DMS114 treated with DMSO at 0.1 percent for 48 hours (cell line): ENCODE results near the gene ADAMTS16.

Experiments
- DNase-seq: peaks from one replicate; lab custom pipeline; 2025; ENCODE audit not compliant: unreplicated experiment; lab: John Stamatoyannopoulos, UW

Gene ADAMTS16

DNA sequence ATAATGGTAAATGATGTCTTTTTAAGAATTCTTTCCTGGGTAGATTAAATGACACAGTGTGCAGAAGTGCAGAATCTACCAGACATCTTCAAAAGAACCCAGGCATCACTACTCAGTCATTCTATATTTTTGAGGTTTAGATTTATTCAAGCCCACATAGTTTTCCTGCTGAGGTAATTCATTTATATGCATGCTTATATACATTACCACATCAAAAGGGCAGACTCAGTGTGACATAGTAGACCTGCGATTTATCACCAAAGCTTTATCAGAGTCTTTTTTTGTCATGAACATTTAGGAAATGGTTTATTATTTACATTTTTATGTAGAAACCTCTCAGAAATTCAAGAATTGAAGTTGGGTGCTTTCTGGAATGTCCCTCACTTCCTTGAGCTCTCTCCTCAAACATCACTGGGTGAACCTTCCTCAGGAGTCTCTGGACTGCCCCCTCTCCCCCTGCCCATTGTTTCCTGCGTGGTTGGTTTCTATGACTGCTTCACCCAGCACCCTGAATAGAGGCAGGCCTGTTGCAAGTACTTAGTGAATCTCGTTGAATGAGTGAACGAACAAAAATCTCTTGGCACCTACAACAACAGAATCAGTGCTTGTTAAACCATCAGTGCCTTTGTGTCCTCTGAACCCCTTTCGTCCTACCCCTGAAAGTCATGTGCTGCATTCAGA is 42.5 kb downstream of the ADAMTS16 start:
- no peak for DNase-seq

- no peak for DNase-seq
Observed at GRCh38 chr5:5183189-5183699, 43.1 kb downstream of the ADAMTS16 start.

DNA sequence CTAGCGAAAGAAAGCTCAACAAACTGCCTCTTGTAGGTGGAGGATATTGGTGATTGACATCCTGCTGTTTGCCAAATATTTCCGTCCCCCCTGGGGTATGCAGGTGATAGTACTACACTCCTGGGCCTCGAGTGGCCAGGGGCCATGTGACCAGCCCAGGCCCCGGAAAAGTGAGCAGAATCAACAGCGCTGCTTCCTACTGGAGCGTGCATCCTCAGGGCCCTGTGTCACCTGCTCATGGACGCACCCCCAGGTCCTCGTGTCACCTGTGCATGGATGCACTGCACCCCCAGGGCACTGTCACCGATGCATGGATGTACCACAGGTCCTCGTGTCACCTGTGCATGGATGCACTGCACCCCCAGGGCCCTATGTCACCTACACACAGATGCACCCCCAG is 43.8 kb downstream of the ADAMTS16 start:
- DNase-seq: no peak

- no peak for DNase-seq
Observed at GRCh38 chr5:5188376-5189050, 48.4 kb downstream of the ADAMTS16 start.

DNA sequence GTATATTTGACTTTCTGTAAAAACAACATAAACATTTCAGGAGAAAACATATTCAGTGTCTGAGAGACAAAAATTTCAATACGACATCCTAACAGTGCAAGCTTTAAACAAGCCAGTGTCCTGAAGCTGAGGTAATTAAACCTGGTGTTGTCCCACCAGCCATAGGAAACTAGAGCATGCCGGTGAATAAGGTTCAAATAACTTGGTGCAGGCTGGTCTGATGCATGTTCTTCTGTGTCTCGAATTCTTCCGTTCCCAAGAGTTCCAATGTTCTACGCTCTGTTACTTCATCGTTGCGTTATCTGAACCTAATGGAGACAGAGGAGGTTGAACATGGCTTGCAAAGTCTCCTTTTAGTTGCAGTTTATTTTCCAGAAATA is 48.9 kb downstream of the ADAMTS16 start:
- DNase-seq: no peak

DNA sequence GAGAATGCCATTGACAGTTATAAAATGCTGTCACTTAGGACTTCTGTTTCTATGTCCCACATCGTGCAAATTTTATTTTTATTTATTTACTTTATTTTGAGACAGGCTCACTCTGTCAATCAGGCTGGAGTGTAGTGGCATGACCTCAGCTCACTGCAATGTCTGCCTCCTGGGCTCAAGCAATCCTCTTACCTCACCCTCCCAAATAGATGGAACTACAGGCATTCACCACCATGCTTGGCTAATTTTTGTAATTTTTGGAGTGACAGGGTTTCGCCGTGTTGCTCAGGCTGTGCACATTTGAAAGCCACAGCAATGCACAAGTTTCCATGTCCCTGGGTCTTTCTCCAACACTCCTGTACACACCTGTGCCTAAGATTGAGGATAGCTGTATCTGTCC is 51.8 kb downstream of the ADAMTS16 start:
- no peak for DNase-seq

DNA sequence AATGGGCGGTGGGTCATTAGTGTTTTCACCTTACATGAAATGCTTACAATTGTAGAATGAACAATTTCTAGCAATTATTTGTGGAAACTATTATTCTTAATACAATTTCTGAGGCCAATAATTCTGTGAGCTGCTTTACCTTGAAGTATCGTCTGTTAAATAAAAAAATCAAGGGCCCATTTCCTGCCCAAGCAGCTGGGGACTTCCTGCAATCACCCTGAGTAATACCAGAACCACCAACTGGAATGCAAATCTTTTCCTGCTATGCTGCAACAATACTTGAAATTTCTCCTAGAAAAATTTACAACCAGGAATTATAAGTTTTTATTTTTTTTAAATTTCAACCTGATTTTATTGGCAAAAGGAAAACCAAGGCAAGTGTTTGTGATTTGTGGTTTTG is 52.6 kb downstream of the ADAMTS16 start:
- no peak for DNase-seq

DNA sequence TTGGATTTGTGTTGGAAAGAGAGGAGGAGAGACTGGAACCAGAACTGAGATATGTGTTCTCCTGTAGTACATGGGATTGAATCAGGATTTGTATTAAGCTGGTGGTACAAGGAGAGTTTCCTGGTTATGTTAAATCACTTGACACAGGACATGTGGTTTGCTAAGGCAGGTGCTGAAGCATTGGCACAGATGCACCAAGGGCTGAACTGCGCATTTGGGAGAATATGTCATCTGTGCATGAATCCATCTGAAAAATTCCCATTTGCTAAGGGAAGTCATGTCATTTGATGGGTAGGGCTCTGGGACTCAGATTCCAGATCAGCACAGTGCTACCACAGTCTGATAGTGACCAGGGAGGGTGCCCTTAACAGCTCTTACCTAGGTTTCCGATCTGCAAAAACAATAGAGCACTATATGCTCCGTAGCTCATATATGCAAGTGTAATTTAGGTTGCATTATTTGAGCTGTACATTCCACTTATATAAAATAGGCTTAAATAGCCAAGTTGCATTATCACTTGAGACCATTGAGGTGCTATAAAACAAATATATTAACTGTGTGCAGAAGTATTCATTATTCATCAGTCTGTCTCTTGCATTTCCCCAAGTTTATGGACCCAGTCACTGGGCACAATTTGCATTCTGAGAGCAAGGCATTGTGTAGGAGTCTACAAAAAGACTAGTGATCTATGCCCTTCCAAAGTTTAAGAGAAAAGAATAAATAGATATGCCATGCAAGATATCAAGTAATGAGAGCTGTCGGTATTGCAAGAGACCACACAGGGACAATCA is 55.2 kb downstream of the ADAMTS16 start:
- no peak for DNase-seq

DNA sequence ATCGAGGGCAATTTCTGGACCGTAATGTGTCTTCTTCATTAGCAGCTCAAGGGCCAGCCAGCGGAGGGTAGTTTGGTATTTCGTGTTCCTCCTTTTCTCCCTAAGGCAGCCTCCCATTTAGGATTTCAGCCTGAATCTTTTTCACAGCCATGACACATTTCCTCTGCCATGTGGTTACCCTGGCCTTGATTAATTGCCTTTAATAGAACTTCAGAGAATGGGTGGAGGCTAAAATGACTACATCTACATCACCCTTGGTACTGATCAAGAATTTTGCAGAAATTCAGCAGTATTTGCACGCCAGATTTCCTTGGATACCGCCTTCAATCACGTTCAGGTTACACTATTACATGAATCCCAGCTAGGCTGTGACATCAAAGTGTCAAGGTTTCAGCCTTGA is 58.0 kb downstream of the ADAMTS16 start:
- DNase-seq: no peak

GRCh38 chr5:5198815-5199214 is 58.7 kb downstream of the ADAMTS16 start:
- no peak for DNase-seq

- DNase-seq: no peak
Observed at GRCh38 chr5:5199495-5199894, 59.4 kb downstream of the ADAMTS16 start.

GRCh38 chr5:5200133-5200532 is 60.0 kb downstream of the ADAMTS16 start:
- DNase-seq: no peak

DNA sequence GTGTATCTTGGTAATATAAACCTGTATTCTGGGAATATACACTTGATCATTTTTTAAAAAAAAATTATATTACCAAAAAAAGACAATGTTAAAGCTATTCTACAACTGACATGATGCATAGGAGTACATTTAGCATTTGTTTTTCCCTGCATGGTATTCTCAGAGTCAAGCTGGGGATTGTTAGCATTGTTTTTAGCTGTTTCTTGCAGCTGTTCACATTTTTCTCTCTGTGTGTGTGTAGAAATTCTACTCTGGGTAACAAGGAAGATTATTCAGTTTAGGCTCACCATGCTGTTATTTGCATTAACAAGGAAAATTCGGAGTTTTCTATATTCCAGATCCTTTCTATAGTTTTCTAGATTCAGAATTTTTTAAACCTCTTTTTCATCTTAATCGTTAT is 62.2 kb downstream of the ADAMTS16 start:
- no peak for DNase-seq

- no peak for DNase-seq
Observed at GRCh38 chr5:5203451-5203850, 63.3 kb downstream of the ADAMTS16 start.

- no peak for DNase-seq
Observed at GRCh38 chr5:5207828-5208227, 67.7 kb downstream of the ADAMTS16 start.

GRCh38 chr5:5209089-5209488 is 69.0 kb downstream of the ADAMTS16 start:
- no peak for DNase-seq

- no peak for DNase-seq
Observed at GRCh38 chr5:5209510-5210286, 69.6 kb downstream of the ADAMTS16 start.

- DNase-seq: no peak
Observed at GRCh38 chr5:5217371-5217770, 77.2 kb downstream of the ADAMTS16 start.

DNA sequence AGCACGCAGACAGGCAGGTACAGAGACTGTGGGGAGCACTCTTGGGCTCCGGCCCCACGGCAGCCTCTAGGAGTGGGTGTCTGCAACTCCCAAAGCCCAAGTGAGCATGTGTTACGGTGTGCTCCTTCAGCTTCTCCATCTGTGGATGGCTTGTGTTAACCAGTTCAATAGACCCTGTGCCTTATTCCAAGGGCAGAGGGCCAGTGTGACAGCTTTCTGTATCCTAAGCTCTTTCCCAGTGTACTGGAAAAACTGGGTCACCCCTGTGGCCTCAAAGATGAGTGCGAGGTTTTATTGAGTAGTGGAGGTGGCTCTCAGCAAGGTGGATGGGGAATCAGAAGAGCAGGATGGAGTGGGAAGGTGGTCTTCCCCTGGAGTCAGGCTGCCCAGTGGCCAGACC is 78.3 kb downstream of the ADAMTS16 start:
- no peak for DNase-seq

GRCh38 chr5:5219541-5219940 is 79.4 kb downstream of the ADAMTS16 start:
- no peak for DNase-seq
